NB4 (cell line): Measurements from ENCODE around the gene MTARC2.
A peak's percentile ranks its signal among the peaks of the same experiment; 100 is the strongest.

Experiments
- DNase-seq: peaks from one replicate; pipeline ENCODE4 v3.0.0; 2010; ENCODE audit warnings: low read depth
- H3K4me3 ChIP-seq: one replicate; pipeline ENCODE4 v1.5.1; 2011; ENCODE audit warnings: mild to moderate bottlenecking, low read depth, low read length, moderate library complexity
- MYC ChIP-seq: IDR thresholded peaks from 2 replicates; pipeline ENCODE4 v1.6.1; 2011; ENCODE audit warnings: low read depth, low read length
- POLR2A ChIP-seq: IDR thresholded peaks from 2 replicates; pipeline ENCODE4 v1.6.1; 2011; ENCODE audit warnings: mild to moderate bottlenecking; ENCODE audit not compliant: insufficient read length; ENCODE audit errors: extremely low read depth
- TF ChIP-seq, protein P1 (sequence below): IDR thresholded peaks from 2 replicates; pipeline ENCODE4 v1.6.1; 2011; ENCODE audit warnings: low read depth, low read length
- TF ChIP-seq, protein P2 (sequence below): IDR thresholded peaks from one replicate; pipeline ENCODE4 v1.5.1; 2012; ENCODE audit warnings: low read depth, low read length

Gene MTARC2

DNA sequence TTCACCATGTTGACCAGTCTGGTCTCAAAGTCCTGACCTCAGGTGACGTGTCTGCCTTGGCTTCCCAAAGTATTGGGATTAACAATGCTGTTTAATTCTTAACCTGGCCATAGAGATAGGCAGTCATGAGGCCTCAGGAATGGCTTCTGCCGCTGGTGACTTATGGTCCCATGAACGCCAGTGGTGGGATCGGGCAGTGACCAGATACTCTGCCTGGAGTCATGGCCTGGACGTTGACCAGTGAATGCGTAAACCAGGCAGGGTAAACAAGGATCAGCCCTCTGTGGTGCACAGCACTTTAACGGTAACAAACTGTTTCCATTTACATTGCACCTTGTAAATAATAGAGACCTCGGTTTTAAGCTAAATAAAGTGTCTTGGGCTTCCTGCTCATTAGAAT is 61.6 kb downstream of the MTARC2 start:
- TF ChIP-seq POLR2A = no peak
- TF ChIP-seq, protein P1, sequence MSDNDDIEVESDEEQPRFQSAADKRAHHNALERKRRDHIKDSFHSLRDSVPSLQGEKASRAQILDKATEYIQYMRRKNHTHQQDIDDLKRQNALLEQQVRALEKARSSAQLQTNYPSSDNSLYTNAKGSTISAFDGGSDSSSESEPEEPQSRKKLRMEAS = no peak
- TF ChIP-seq, protein P2, sequence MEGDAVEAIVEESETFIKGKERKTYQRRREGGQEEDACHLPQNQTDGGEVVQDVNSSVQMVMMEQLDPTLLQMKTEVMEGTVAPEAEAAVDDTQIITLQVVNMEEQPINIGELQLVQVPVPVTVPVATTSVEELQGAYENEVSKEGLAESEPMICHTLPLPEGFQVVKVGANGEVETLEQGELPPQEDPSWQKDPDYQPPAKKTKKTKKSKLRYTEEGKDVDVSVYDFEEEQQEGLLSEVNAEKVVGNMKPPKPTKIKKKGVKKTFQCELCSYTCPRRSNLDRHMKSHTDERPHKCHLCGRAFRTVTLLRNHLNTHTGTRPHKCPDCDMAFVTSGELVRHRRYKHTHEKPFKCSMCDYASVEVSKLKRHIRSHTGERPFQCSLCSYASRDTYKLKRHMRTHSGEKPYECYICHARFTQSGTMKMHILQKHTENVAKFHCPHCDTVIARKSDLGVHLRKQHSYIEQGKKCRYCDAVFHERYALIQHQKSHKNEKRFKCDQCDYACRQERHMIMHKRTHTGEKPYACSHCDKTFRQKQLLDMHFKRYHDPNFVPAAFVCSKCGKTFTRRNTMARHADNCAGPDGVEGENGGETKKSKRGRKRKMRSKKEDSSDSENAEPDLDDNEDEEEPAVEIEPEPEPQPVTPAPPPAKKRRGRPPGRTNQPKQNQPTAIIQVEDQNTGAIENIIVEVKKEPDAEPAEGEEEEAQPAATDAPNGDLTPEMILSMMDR = no peak
- no peak for DNase-seq
- no peak overlapping the region for H3K4me3 ChIP-seq

DNA sequence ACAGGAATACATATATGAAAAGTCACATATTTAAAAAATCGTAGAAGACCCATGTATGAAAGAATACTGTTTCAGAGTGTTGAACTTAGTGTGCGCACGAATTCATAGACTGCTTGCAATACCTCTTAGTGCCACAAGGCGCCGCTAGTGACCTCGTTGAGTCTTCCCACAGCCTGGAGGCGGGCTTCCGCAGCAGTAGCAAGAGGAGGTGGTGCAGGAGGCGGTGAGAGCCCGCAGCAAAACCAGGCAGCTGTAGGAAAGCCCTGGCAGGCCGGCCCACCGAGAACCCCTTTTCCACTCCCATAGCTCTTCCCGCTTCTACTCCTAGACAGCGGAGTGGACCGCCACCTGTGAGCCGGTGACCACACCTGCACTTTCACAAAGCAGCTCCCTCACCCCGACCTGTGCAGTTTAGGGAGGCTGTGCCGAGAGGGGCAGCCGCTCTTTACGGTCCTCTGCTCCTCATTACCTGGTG is 62.1 kb downstream of the MTARC2 start:
- H3K4me3 ChIP-seq = no peak overlapping the region
- no peak for TF ChIP-seq MYC
- TF ChIP-seq, protein P2 = peak; percentile 86
- peak; percentile 71 for DNase-seq

DNA sequence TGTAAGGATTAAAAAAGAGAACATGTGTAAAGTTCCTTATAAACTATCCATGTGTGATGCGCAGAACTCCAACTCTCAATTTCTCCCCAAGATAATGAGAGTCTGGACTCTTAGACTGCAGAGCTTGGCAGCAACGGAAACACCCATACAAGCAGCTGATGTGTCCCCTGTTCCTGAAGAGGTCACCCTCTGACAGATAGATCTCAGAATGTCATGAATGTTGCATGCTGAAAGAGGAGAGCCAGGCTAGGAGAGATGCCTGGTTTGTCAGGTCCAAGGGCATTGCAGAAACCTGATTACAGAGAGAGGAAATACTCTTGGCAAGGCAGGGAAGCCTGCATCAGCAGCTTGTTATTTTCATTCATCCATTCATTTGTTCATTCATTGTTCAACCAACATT is 62.8 kb downstream of the MTARC2 start:
- no peak for TF ChIP-seq MYC
- TF ChIP-seq, protein P1 = no peak
- no peak for TF ChIP-seq POLR2A
- TF ChIP-seq, protein P2 = no peak
- peak; percentile 7 for DNase-seq
- no peak overlapping the region for H3K4me3 ChIP-seq

DNA sequence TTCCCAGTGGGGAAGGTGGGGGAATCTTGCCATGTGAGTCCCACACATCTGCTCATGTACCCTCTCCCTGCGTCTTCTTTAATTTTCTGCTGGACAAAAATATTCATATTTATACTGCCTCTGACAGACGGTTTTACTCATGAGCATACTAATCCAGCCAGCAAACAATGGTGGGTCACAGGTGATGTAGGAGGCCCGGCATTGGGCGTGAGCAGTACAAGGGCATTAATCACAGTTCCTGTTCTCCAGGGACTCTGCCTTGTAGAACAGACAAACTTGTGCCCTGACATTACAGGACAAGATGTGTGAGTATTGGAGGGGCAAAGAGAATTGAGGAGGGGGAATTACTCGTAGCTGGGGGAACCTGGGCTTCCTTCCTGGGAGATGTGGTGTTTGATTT is 63.6 kb downstream of the MTARC2 start:
- DNase-seq = no peak

DNA sequence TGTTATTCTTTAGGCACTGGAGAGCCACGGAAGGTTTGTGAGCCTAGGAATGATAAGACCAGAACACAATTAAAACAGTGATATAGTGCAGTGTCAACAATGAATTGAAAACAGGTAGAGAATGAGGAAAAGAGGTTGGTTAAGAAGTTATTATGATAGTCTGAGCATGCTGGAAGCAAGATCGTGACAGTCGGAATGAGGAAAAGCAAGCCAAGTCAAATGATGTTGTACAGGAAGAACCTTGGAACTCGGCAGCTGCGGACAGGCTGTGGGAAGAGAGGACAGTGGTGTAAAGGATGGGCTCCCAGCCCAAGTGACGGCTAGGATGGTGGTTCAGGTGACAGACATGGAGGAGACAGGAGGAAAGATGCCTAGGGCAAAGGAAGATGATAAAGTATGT is 64.2 kb downstream of the MTARC2 start:
- TF ChIP-seq POLR2A (no peak), MYC (no peak)
- TF ChIP-seq, protein P1 = no peak
- TF ChIP-seq, protein P2 = no peak
- DNase-seq = no peak
- no peak overlapping the region for H3K4me3 ChIP-seq

More for the DNA sequence above, 63.6 kb downstream of the MTARC2 start:
- no peak for TF ChIP-seq MYC
- TF ChIP-seq, protein P2 = no peak
- TF ChIP-seq, protein P1 = no peak
- TF ChIP-seq POLR2A = no peak
- no peak overlapping the region for H3K4me3 ChIP-seq

DNA sequence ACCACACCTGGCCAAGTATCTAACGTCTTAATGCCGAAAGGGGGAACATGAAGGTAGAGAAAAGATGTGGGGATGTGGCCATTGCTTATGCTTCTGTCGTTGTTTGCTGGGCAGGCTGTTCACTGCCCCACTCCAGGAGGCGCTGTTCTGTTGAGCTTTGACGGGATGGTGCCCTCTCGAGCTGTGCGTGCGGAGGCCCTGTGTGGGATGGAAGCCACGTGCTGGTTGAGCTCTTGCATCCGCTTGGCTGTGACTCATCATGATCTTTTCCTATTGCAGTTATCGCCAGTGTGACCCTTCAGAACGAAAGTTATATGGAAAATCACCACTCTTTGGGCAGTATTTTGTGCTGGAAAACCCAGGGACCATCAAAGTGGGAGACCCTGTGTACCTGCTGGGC is 64.9 kb downstream of the MTARC2 start:
- no peak for TF ChIP-seq POLR2A
- no peak for TF ChIP-seq MYC
- TF ChIP-seq, protein P1 = no peak
- TF ChIP-seq, protein P2 = no peak
- peak; percentile 40 for DNase-seq
- no peak overlapping the region for H3K4me3 ChIP-seq
